Osteoblast (primary cell): Measurements from ENCODE around the gene TRAPPC8. TPM values are rescaled to one million over a fixed set of nuclear protein-coding genes. Genes with fewer than 3 reads are reported as not detected.

ENCODE experiments used
- DNase-seq: peaks from one replicate; pipeline ENCODE4 v3.0.0; 2011; ENCODE audit warnings: low spot score, mixed read lengths; ENCODE audit not compliant: insufficient read length; ENCODE audit errors: missing footprints
- H2AFZ ChIP-seq: 2 replicates; pipeline ENCODE4 v1.6.0; 2011; ENCODE audit warnings: mild to moderate bottlenecking, low read length
- H3K27ac ChIP-seq: 2 replicates; pipeline ENCODE4 v1.5.1; 2011; ENCODE audit warnings: mild to moderate bottlenecking, low read depth, low read length, moderate library complexity
- H3K27me3 ChIP-seq: 2 replicates; pipeline ENCODE4 v1.6.0; 2012; ENCODE audit warnings: mild to moderate bottlenecking, control low read depth, inconsistent platforms, low read length, moderate library complexity; ENCODE audit not compliant: insufficient read depth
- H3K36me3 ChIP-seq: 2 replicates; pipeline ENCODE4 v1.5.1; 2011; ENCODE audit warnings: mild to moderate bottlenecking, low read length, control low read depth, moderate library complexity; ENCODE audit not compliant: insufficient read depth
- H3K4me1 ChIP-seq: 2 replicates; pipeline ENCODE4 v1.5.1; 2011; ENCODE audit warnings: mild to moderate bottlenecking, low read length, control low read depth, moderate library complexity; ENCODE audit not compliant: insufficient read depth
- H3K4me2 ChIP-seq: 2 replicates; pipeline ENCODE4 v1.6.0; 2011; ENCODE audit warnings: mild to moderate bottlenecking, low read length; ENCODE audit not compliant: insufficient read depth
- H3K4me3 ChIP-seq: fragments of 200-600 bp; sonication (generic); 3 replicates; pipeline ENCODE4 v1.5.1; 2012; ENCODE audit warnings: mild to moderate bottlenecking, low read length, inconsistent platforms; ENCODE audit not compliant: insufficient read depth
- H3K79me2 ChIP-seq: 2 replicates; pipeline ENCODE4 v1.6.0; 2012; ENCODE audit warnings: mild to moderate bottlenecking, low read length, control low read depth, inconsistent platforms; ENCODE audit not compliant: insufficient read depth
- H3K9me3 ChIP-seq: 2 replicates; pipeline ENCODE4 v1.5.1; 2011; ENCODE audit warnings: low read depth, low read length, control low read depth
- H4K20me1 ChIP-seq: 2 replicates; pipeline ENCODE4 v1.6.0; 2012; ENCODE audit warnings: mild to moderate bottlenecking, low read length, control low read depth; ENCODE audit not compliant: insufficient read depth
- CTCF ChIP-seq: IDR thresholded peaks from 2 replicates; pipeline ENCODE4 v1.5.1; 2011; ENCODE audit warnings: mild to moderate bottlenecking, low read depth, low read length, moderate library complexity; ENCODE audit errors: extremely low read depth
- total RNA-seq: library from RNA; depleted of rRNA; stranded (reverse); fragments of >200 nt; gene quantifications from 2 replicates; pipeline ENCODE4 v1.2.3, GENCODE V29; 2012

Gene TRAPPC8
- total RNA-seq, 1 donor, result 47.0 TPM

GRCh38 chr18:31892936-31893335, 50.0 kb downstream of the TRAPPC8 start:
- Histone ChIP-seq H3K79me2 (no peaks in the 10 kb centered on the region), H4K20me1 (no peaks in the 10 kb centered on the region), H3K36me3 (peaks cover 35% of the 10 kb centered on the region), H3K4me2 (no peak overlapping the region), H3K4me3 (no peak overlapping the region), H3K27ac (no peak overlapping the region), H3K4me1 (no peaks in the 10 kb centered on the region), H2AFZ (no peak overlapping the region), H3K9me3 (no peaks in the 10 kb centered on the region), H3K27me3 (no peaks in the 10 kb centered on the region)
- DNase-seq, result no peak
- no peak for TF ChIP-seq CTCF

- no peaks in the 10 kb centered on the region for H3K4me1 ChIP-seq
- H3K4me3 ChIP-seq, result no peak overlapping the region
- H3K36me3 ChIP-seq, result peaks cover 29% of the 10 kb centered on the region
- H4K20me1 ChIP-seq, result no peaks in the 10 kb centered on the region
- no peaks in the 10 kb centered on the region for H3K79me2 ChIP-seq
- H3K27me3 ChIP-seq, result no peaks in the 10 kb centered on the region
- H3K27ac ChIP-seq, result no peak overlapping the region
- H2AFZ ChIP-seq, result no peak overlapping the region
- TF ChIP-seq CTCF, result no peak
- H3K9me3 ChIP-seq, result no peaks in the 10 kb centered on the region
- no peak overlapping the region for H3K4me2 ChIP-seq
- DNase-seq, result no peak
Measured at GRCh38 chr18:31891566-31891965, 51.4 kb downstream of the TRAPPC8 start.

GRCh38 chr18:31884020-31884419, 58.9 kb downstream of the TRAPPC8 start:
- no peaks in the 10 kb centered on the region for H3K4me1 ChIP-seq
- H3K4me3 ChIP-seq, result no peak overlapping the region
- no peak for DNase-seq
- H3K27ac ChIP-seq, result no peak overlapping the region
- no peaks in the 10 kb centered on the region for H4K20me1 ChIP-seq
- H3K9me3 ChIP-seq, result no peaks in the 10 kb centered on the region
- no peak overlapping the region for H3K4me2 ChIP-seq
- peaks cover 22% of the 10 kb centered on the region for H3K36me3 ChIP-seq
- H3K27me3 ChIP-seq, result no peaks in the 10 kb centered on the region
- TF ChIP-seq CTCF, result no peak
- H2AFZ ChIP-seq, result no peak overlapping the region
- H3K79me2 ChIP-seq, result peaks cover 30% of the 10 kb centered on the region

- no peaks in the 10 kb centered on the region for H3K9me3 ChIP-seq
- H3K4me1 ChIP-seq, result peaks cover 8% of the 10 kb centered on the region
- H3K36me3 ChIP-seq, result peaks cover 20% of the 10 kb centered on the region
- H3K27me3 ChIP-seq, result no peaks in the 10 kb centered on the region
- no peak overlapping the region for H3K4me2 ChIP-seq
- no peak for DNase-seq
- peaks cover 32% of the 10 kb centered on the region for H3K79me2 ChIP-seq
- TF ChIP-seq CTCF, result no peak
- no peak overlapping the region for H3K4me3 ChIP-seq
- H4K20me1 ChIP-seq, result peaks cover 2% of the 10 kb centered on the region
- H3K27ac ChIP-seq, result no peak overlapping the region
- H2AFZ ChIP-seq, result no peak overlapping the region
Measured at GRCh38 chr18:31880186-31880898, 62.6 kb downstream of the TRAPPC8 start.
